Umbilical cord (tissue), 1 donor: Measurements from ENCODE around the gene GEMIN8. TPM values are rescaled to one million over a fixed set of nuclear protein-coding genes. Genes with fewer than 3 reads are reported as not detected.

Experiments used
- total RNA-seq: library from RNA; depleted of rRNA; stranded (reverse); fragments of >200 nt; gene quantifications from one replicate; pipeline ENCODE4 v1.2.3, GENCODE V29; 2014; ENCODE audit warnings: low replicate concordance; ENCODE audit not compliant: insufficient read depth

The GEMIN8 gene
- total RNA-seq, 1 donor from 2014 or later, result 4.6 TPM

Other genes with a start within 250 kb of the GEMIN8 start
- 2.2 TPM for gene GPM6B, start 212.8 kb downstream of the GEMIN8 start, total RNA-seq